PC-9 (cell line): ENCODE results near the gene LPIN3. TPM values are rescaled to one million over a fixed set of nuclear protein-coding genes. Genes with fewer than 3 reads are reported as not detected.

Experiments
- BruUV-seq: library from RNA; stranded (reverse); fragments of 400-500 nt; replicated peaks from 2 replicates; lab custom pipeline; 2021; lab: Mats Ljungman, UMichigan
- CTCF ChIA-PET: fragments of 300-600 bp; sonication (Branson Sonifier 250); formaldehyde crosslinking; loops from one replicate; lab custom pipeline; 2022; ENCODE audit warnings: antibody characterized with exemption; lab: Charles Lee
- POLR2A ChIA-PET: fragments of 300-600 bp; sonication (Branson Sonifier 250); formaldehyde crosslinking; loops from one replicate; lab custom pipeline; 2022; ENCODE audit warnings: antibody characterized with exemption; ENCODE audit not compliant: unreplicated experiment; lab: Charles Lee
- DNase-seq, 2 experiments: peaks; one replicate each; pipeline versions ENCODE4 v3.0.0 to v3.0.0-alpha.2; 2015 to 2022; ENCODE audit warnings: mixed read lengths in 1 of 2
- H2AFZ ChIP-seq: fragments of 200-600 bp; sonication (generic); 2 replicates; pipeline ENCODE4 v1.8.1; 2017; ENCODE audit warnings: antibody characterized with exemption
- H3F3A ChIP-seq: fragments of 200-600 bp; sonication (generic); 2 replicates; pipeline ENCODE4 v1.8.1; 2017; ENCODE audit warnings: antibody characterized with exemption, mild to moderate bottlenecking, low read depth; ENCODE audit not compliant: insufficient read depth
- H3K27ac ChIP-seq: fragments of 200-600 bp; sonication (generic); 2 replicates; pipeline ENCODE4 v1.6.1; 2016; ENCODE audit warnings: mixed run types
- H3K27me3 ChIP-seq: fragments of 200-600 bp; sonication (generic); 2 replicates; pipeline ENCODE4 v1.6.1; 2016; ENCODE audit warnings: low read depth, mixed run types; ENCODE audit not compliant: insufficient read depth
- H3K36me3 ChIP-seq: fragments of 200-600 bp; sonication (generic); 2 replicates; pipeline ENCODE4 v1.6.1; 2016; ENCODE audit warnings: low read depth, mixed run types
- H3K4me1 ChIP-seq: fragments of 200-600 bp; sonication (generic); replicated peaks from 2 replicates; pipeline ENCODE4 v1.6.1; 2016; ENCODE audit warnings: mixed run types; ENCODE audit not compliant: insufficient read depth
- H3K4me2 ChIP-seq: fragments of 200-600 bp; sonication (generic); 2 replicates; pipeline ENCODE4 v1.6.1; 2017; ENCODE audit warnings: mixed run types
- H3K4me3 ChIP-seq: fragments of 200-600 bp; sonication (generic); 2 replicates; pipeline ENCODE4 v1.6.1; 2016; ENCODE audit warnings: mixed run types
- H3K79me2 ChIP-seq: fragments of 200-600 bp; sonication (generic); 2 replicates; pipeline ENCODE4 v1.6.1; 2017; ENCODE audit warnings: low read depth, mixed run types
- H3K9me2 ChIP-seq: fragments of 200-600 bp; sonication (generic); 2 replicates; pipeline ENCODE4 v1.8.1; 2017; ENCODE audit warnings: mild to moderate bottlenecking; ENCODE audit not compliant: insufficient read depth
- H3K9me3 ChIP-seq: fragments of 200-600 bp; sonication (generic); 2 replicates; pipeline ENCODE4 v1.8.1; 2016; ENCODE audit warnings: low read depth; ENCODE audit not compliant: insufficient read depth
- H4K20me1 ChIP-seq: fragments of 200-600 bp; sonication (generic); 2 replicates; pipeline ENCODE4 v1.8.1; 2017; ENCODE audit not compliant: insufficient read depth
- CTCF ChIP-seq: fragments of 200-600 bp; sonication (generic); conservative IDR thresholded peaks from 2 replicates; pipeline ENCODE4 v1.6.1; 2017; ENCODE audit warnings: mixed run types, antibody characterized with exemption, mild to moderate bottlenecking, moderate library complexity
- EZH2 ChIP-seq: fragments of 200-600 bp; sonication (generic); IDR thresholded peaks from 2 replicates; pipeline ENCODE4 v1.8.0; 2017; ENCODE audit warnings: antibody characterized with exemption, low read depth
- intact Hi-C: fragments of 100-400 bp; cut with micrococcal nuclease; formaldehyde crosslinking; loops from one replicate; pipeline ENCODE4 v1.10.0; 2022; ENCODE audit not compliant: unreplicated experiment
- total RNA-seq: library from RNA; stranded (reverse); gene quantifications from 2 replicates; pipeline ENCODE4 v1.2.3, GENCODE V29; 2021

Gene LPIN3
- total RNA-seq, 1 experiment from 2014 or later, result 12.1 TPM

GRCh38 chr20:41330343-41330720 is 10.3 kb upstream of the LPIN3 start:
- H3F3A ChIP-seq, result peaks cover 19% of the 10 kb centered on the region
- H3K9me3 ChIP-seq, result no peaks in the 10 kb centered on the region
- H4K20me1 ChIP-seq, result no peaks in the 10 kb centered on the region
- H3K4me2 ChIP-seq, result no peak overlapping the region
- CTCF ChIA-PET, result interaction anchor here (1.7 kb wide), 1 partner anchor 10 kb away, joined by 24 read pairs; the partner anchor contains the start of gene LPIN3
- H3K4me3 ChIP-seq, result no peak overlapping the region
- peak overlapping the region; percentile 85; the same call in 1 of the 2 replicates for H2AFZ ChIP-seq
- intact Hi-C loops, result no loop called here
- no peaks in the 10 kb centered on the region for H3K9me2 ChIP-seq
- H3K27ac ChIP-seq, result no peak overlapping the region
- TF ChIP-seq EZH2, result no peak
- TF ChIP-seq CTCF, result no peak
- no peak for DNase-seq
- BruUV-seq, result no TSS peak
- no peaks in the 10 kb centered on the region for H3K27me3 ChIP-seq
- H3K36me3 ChIP-seq, result no peaks in the 10 kb centered on the region
- POLR2A ChIA-PET, result no interaction called here
- H3K79me2 ChIP-seq, result no peaks in the 10 kb centered on the region
- peaks cover 20% of the 10 kb centered on the region for H3K4me1 ChIP-seq

GRCh38 chr20:41330941-41331340 is 9.7 kb upstream of the LPIN3 start:
- DNase-seq, result no peak
- Histone ChIP-seq H3K9me2 (no peaks in the 10 kb centered on the region), H3K27me3 (no peaks in the 10 kb centered on the region), H4K20me1 (no peaks in the 10 kb centered on the region), H3K4me3 (no peak overlapping the region), H3K27ac (no peak overlapping the region), H3K4me2 (no peak overlapping the region), H3K36me3 (no peaks in the 10 kb centered on the region), H2AFZ (no peak overlapping the region), H3F3A (peaks cover 19% of the 10 kb centered on the region), H3K79me2 (no peaks in the 10 kb centered on the region), H3K4me1 (peaks cover 20% of the 10 kb centered on the region), H3K9me3 (no peaks in the 10 kb centered on the region)
- TF ChIP-seq EZH2 (no peak), CTCF (no peak)
- CTCF ChIA-PET, result interaction anchor here (0.6 kb wide), 1 partner anchor 112 kb away, joined by 12 read pairs; no protein-coding TSS in a partner anchor
- intact Hi-C loops, result no loop called here
- BruUV-seq, result no TSS peak
- POLR2A ChIA-PET, result no interaction called here

- H3K36me3 ChIP-seq, result no peaks in the 10 kb centered on the region
- H3K27ac ChIP-seq, result no peak overlapping the region
- no peaks in the 10 kb centered on the region for H3K27me3 ChIP-seq
- ChIA-PET POLR2A (no interaction called here), CTCF (no interaction called here)
- no peaks in the 10 kb centered on the region for H4K20me1 ChIP-seq
- H3K4me2 ChIP-seq, result no peak overlapping the region
- peaks cover 19% of the 10 kb centered on the region for H3F3A ChIP-seq
- BruUV-seq, result no TSS peak
- H3K4me3 ChIP-seq, result no peak overlapping the region
- no peaks in the 10 kb centered on the region for H3K79me2 ChIP-seq
- TF ChIP-seq EZH2 (no peak), CTCF (no peak)
- peaks cover 20% of the 10 kb centered on the region for H3K4me1 ChIP-seq
- no peaks in the 10 kb centered on the region for H3K9me2 ChIP-seq
- intact Hi-C loops, result no loop called here
- DNase-seq, result no peak
- no peaks in the 10 kb centered on the region for H3K9me3 ChIP-seq
- H2AFZ ChIP-seq, result no peak overlapping the region
Measured at GRCh38 chr20:41331731-41332130, 8.9 kb upstream of the LPIN3 start.
